Hepatocyte (in vitro differentiated cells): Measurements from ENCODE around the gene SLC39A8. TPM values are rescaled to one million over a fixed set of nuclear protein-coding genes. Genes with fewer than 3 reads are reported as not detected.

Source experiments
- DNase-seq: peaks from one replicate; pipeline ENCODE4 v3.0.0-alpha.2; 2016; ENCODE audit warnings: low spot score
- H2AFZ ChIP-seq: fragments of 200-600 bp; sonication (generic); 2 replicates; pipeline ENCODE4 v1.6.0; 2016; ENCODE audit warnings: antibody characterized with exemption, mild to moderate bottlenecking
- H3K27ac ChIP-seq: fragments of 200-600 bp; sonication (generic); 2 replicates; pipeline ENCODE4 v1.5.1; 2016; ENCODE audit warnings: mild to moderate bottlenecking
- H3K27me3 ChIP-seq: fragments of 200-600 bp; sonication (generic); 2 replicates; pipeline ENCODE4 v1.6.1; 2016
- H3K36me3 ChIP-seq: fragments of 200-600 bp; sonication (generic); replicated peaks from 2 replicates; pipeline ENCODE4 v1.5.1; 2016; ENCODE audit warnings: low read depth; ENCODE audit not compliant: insufficient read depth
- H3K4me1 ChIP-seq: fragments of 200-600 bp; sonication (generic); 2 replicates; pipeline ENCODE4 v1.5.1; 2016; ENCODE audit warnings: mild to moderate bottlenecking, moderate library complexity; ENCODE audit not compliant: insufficient read depth
- H3K4me2 ChIP-seq: fragments of 200-600 bp; sonication (generic); 2 replicates; pipeline ENCODE4 v1.6.0; 2016
- H3K4me3 ChIP-seq: fragments of 200-600 bp; sonication (generic); 2 replicates; pipeline ENCODE4 v1.5.1; 2016; ENCODE audit warnings: mild to moderate bottlenecking
- H3K79me2 ChIP-seq: fragments of 200-600 bp; sonication (generic); 2 replicates; pipeline ENCODE4 v1.6.0; 2017; ENCODE audit warnings: mild to moderate bottlenecking
- H3K9me2 ChIP-seq: fragments of 200-600 bp; sonication (generic); replicated peaks from 2 replicates; pipeline ENCODE4 v1.6.0; 2017; ENCODE audit warnings: mild to moderate bottlenecking; ENCODE audit not compliant: insufficient read depth
- H3K9me3 ChIP-seq: fragments of 200-600 bp; sonication (generic); 2 replicates; pipeline ENCODE4 v1.5.1; 2016; ENCODE audit warnings: low read depth, mild to moderate bottlenecking
- H4K20me1 ChIP-seq: fragments of 200-600 bp; sonication (generic); 2 replicates; pipeline ENCODE4 v1.6.0; 2016; ENCODE audit warnings: mild to moderate bottlenecking; ENCODE audit not compliant: insufficient read depth, poor library complexity, severe bottlenecking
- EZH2 ChIP-seq: fragments of 200-600 bp; sonication (generic); IDR thresholded peaks from 2 replicates; pipeline ENCODE4 v1.6.1; 2016; ENCODE audit warnings: antibody characterized with exemption, mild to moderate bottlenecking, borderline replicate concordance
- EZH2phosphoT487 ChIP-seq: fragments of 200-600 bp; sonication (generic); IDR thresholded peaks from one replicate; pipeline ENCODE4 v1.6.1; 2018; ENCODE audit warnings: antibody characterized with exemption, mild to moderate bottlenecking, low read depth, moderate library complexity; ENCODE audit not compliant: unreplicated experiment, severe bottlenecking
- WGBS: methylation state at CpG from one replicate; pipeline ENCODE4 v1.1.6; 2016; ENCODE audit warnings: low lambda C conversion rate; ENCODE audit errors: missing lambda C conversion rate; 5-methylcytosine and 5-hydroxymethylcytosine counted together
- polyA plus RNA-seq: library from polyadenylated mRNA; unstranded; fragments of >200 nt; fragmentation: Nextera tagmentation; extraction: Ambion mirVana; gene quantifications from 2 replicates; pipeline ENCODE4 v1.2.1, GENCODE V29; 2016
- total RNA-seq: library from RNA; depleted of rRNA; stranded (reverse); fragments of >200 nt; gene quantifications from 2 replicates; pipeline ENCODE4 v1.2.3, GENCODE V29; 2014
- TF ChIP-seq, protein P1 (sequence below): fragments of 200-600 bp; sonication (generic); IDR thresholded peaks from 2 replicates; pipeline ENCODE4 v1.5.1; 2016; ENCODE audit warnings: antibody characterized with exemption, mild to moderate bottlenecking; ENCODE audit not compliant: poor library complexity

Gene SLC39A8
- total and polyA plus RNA-seq, 2 experiments from 2014 or later = 15.9 to 22.3 TPM

DNA sequence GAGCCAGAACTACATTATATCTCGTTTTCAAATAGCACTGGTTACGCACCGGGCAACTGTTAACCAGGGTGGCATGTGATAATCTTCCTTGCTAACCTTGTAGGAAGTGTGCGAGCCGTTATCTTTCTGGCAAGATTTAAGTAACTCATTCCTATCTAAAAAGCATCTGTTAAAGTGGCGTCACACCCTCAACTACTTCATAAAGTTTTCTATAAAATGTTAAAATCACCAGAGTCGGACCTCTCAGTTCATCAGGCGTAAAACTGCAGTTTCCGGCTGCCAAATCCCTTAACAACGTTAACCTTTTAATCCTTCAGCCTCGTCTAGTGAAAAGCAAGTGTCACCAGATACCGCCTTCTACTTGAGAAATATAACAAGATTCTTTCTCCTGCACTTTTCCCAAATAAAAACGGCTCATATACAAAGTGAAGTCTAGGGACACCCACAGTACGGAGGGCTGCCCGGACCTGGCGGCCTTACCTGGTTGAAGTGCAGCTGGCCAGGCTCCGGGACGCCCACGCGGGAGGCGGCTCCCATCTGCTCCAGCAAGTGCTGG is 1.2 kb downstream of the SLC39A8 start:
- H3K4me3 ChIP-seq = peak overlapping the region; percentile 88
- peaks cover 5% of the 10 kb centered on the region for H3K4me1 ChIP-seq
- no peaks in the 10 kb centered on the region for H3K36me3 ChIP-seq
- peak overlapping the region; percentile 77 for H3K27ac ChIP-seq
- H3K27me3 ChIP-seq = no peaks in the 10 kb centered on the region
- H3K79me2 ChIP-seq = peaks cover 9% of the 10 kb centered on the region
- H3K9me3 ChIP-seq = no peaks in the 10 kb centered on the region
- H3K4me2 ChIP-seq = peak overlapping the region; percentile 98
- H4K20me1 ChIP-seq = no peaks in the 10 kb centered on the region
- no peaks in the 10 kb centered on the region for H3K9me2 ChIP-seq
- H2AFZ ChIP-seq = peak overlapping the region; percentile 92
- no peak for TF ChIP-seq EZH2phosphoT487
- TF ChIP-seq EZH2 = no peak
- TF ChIP-seq, protein P1, sequence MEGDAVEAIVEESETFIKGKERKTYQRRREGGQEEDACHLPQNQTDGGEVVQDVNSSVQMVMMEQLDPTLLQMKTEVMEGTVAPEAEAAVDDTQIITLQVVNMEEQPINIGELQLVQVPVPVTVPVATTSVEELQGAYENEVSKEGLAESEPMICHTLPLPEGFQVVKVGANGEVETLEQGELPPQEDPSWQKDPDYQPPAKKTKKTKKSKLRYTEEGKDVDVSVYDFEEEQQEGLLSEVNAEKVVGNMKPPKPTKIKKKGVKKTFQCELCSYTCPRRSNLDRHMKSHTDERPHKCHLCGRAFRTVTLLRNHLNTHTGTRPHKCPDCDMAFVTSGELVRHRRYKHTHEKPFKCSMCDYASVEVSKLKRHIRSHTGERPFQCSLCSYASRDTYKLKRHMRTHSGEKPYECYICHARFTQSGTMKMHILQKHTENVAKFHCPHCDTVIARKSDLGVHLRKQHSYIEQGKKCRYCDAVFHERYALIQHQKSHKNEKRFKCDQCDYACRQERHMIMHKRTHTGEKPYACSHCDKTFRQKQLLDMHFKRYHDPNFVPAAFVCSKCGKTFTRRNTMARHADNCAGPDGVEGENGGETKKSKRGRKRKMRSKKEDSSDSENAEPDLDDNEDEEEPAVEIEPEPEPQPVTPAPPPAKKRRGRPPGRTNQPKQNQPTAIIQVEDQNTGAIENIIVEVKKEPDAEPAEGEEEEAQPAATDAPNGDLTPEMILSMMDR = no peak
- DNase-seq = peak; percentile 76
- 2% methylated on average over 21 of the region's 21 CpGs for WGBS

DNA sequence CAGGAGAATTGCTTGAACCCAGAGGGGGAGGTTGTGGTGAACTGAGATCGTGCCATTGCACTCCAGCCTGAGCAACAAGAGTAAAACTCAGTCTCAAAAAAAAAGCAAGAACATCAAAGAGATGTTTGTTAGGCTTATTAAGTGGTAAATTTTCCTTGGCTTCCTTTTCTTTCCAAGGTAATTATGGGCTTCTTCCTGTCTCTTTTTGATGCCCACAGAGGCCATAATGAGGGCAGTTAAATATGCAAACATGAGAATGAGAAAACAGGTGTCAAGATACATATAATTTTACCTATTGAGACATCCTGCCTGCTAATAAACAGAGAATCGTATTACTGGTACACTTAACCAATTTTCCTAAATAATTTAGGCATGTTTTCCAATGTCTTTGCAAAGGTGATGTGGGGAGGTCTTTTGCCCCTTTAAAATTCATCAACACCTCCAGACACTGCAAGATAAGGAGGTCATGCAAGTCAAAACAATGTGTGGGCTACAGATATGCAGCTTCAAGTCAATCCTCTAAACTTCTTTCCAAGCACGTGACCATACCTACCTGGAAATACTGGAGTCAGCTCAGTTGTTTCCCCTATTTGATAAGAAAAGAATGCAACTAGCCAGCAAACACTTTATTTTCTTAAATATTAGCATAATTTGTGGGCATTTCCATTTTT is 2.7 kb downstream of the SLC39A8 start:
- Histone ChIP-seq H3K4me2 (peak overlapping the region; percentile 98), H3K9me3 (no peaks in the 10 kb centered on the region), H3K36me3 (no peaks in the 10 kb centered on the region), H3K4me1 (peaks cover 5% of the 10 kb centered on the region), H2AFZ (no peak overlapping the region), H4K20me1 (no peaks in the 10 kb centered on the region), H3K27me3 (no peaks in the 10 kb centered on the region), H3K9me2 (no peaks in the 10 kb centered on the region), H3K4me3 (no peak overlapping the region), H3K79me2 (peaks cover 9% of the 10 kb centered on the region), H3K27ac (no peak overlapping the region)
- TF ChIP-seq EZH2 (no peak), EZH2phosphoT487 (no peak)
- TF ChIP-seq, protein P1 = no peak
- no peak for DNase-seq
- whole genome bisulfite sequencing = 60% methylated on average over 3 of the region's 3 CpGs

DNA sequence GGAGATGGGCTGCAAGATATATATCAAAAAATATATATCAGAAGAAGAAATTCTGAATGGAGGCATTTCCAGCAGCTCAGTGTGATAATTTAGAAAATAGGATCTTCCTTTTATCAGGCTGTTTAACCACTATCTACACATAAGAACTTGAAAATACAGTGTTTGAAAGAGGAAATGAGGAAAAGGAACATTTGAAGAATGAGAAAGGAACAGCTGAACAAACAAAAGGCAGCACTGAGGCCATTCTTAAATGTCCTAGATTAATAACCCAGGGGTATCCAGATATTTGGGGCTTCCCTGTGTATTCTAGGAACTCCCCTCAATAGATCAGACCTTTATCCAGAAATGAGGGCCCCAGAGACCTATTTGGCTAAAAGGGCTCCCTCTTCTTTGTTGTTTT is 4.1 kb downstream of the SLC39A8 start:
- TF ChIP-seq, protein P1 = no peak
- no peak for TF ChIP-seq EZH2
- TF ChIP-seq EZH2phosphoT487 = no peak
- no peaks in the 10 kb centered on the region for H3K27me3 ChIP-seq
- H3K36me3 ChIP-seq = no peaks in the 10 kb centered on the region
- H3K9me3 ChIP-seq = no peaks in the 10 kb centered on the region
- H3K4me3 ChIP-seq = no peak overlapping the region
- DNase-seq = no peak
- H3K79me2 ChIP-seq = peaks cover 9% of the 10 kb centered on the region
- H3K4me1 ChIP-seq = peaks cover 5% of the 10 kb centered on the region
- no peak overlapping the region for H2AFZ ChIP-seq
- H4K20me1 ChIP-seq = no peaks in the 10 kb centered on the region
- no peaks in the 10 kb centered on the region for H3K9me2 ChIP-seq
- no peak overlapping the region for H3K27ac ChIP-seq
- H3K4me2 ChIP-seq = no peak overlapping the region

DNA sequence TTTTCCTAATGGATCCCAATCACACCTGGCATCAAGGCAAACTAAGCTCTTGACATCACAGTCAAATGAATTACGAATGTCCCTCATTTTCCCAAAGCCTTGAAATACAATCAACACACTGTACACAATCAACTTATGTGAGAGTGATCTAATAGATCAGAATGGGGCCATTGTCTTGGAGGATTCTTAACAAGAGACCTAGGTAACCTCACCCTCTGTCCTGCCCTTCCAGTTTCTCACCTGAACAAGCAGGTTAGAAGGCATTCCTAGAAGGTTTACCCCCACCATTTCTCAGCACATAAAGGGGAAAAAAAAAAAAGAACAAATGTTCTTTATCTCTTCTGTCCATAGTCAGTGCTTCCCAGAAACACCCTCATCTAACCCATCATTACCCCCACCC is 6.3 kb downstream of the SLC39A8 start:
- Histone ChIP-seq H3K9me2 (no peaks in the 10 kb centered on the region), H3K4me3 (no peak overlapping the region), H3K27me3 (no peaks in the 10 kb centered on the region), H3K4me2 (no peak overlapping the region), H3K36me3 (no peaks in the 10 kb centered on the region), H3K4me1 (peaks cover 4% of the 10 kb centered on the region), H2AFZ (no peak overlapping the region), H3K79me2 (peaks cover 9% of the 10 kb centered on the region), H3K27ac (no peak overlapping the region), H3K9me3 (no peaks in the 10 kb centered on the region), H4K20me1 (no peaks in the 10 kb centered on the region)
- TF ChIP-seq, protein P1 = no peak
- WGBS = 93% methylated on average over 1 of the region's 1 CpG
- DNase-seq = no peak
